Liver (tissue), 9 donors: ENCODE data around the gene ARMH1. TPM values are rescaled to one million over a fixed set of nuclear protein-coding genes. Genes with fewer than 3 reads are reported as not detected.

ENCODE experiments used
- DNase-seq: peaks from one replicate; pipeline ENCODE4 v3.0.0-alpha.2; 2017; ENCODE audit warnings: low spot score
- H3K27ac ChIP-seq, 2 donors: one replicate each; pipeline ENCODE4 v1.7.0; 2013; ENCODE audit warnings: inconsistent platforms in 2 of 2, low read length in 2 of 2, control low read depth in 1 of 2, low read depth in 1 of 2, mild to moderate bottlenecking in 1 of 2
- H3K27me3 ChIP-seq, 4 donors: one replicate each; pipeline versions ENCODE4 v1.6.1 to v1.7.0; 2013; ENCODE audit warnings: low read length in 3 of 4, inconsistent platforms in 1 of 4, mild to moderate bottlenecking in 1 of 4, moderate library complexity in 1 of 4; ENCODE audit not compliant: control insufficient read depth in 4 of 4, insufficient read depth in 4 of 4
- H3K36me3 ChIP-seq, 4 donors: one replicate each; pipeline versions ENCODE4 v1.6.1 to v1.7.0; 2013; ENCODE audit warnings: low read length in 3 of 4, mild to moderate bottlenecking in 3 of 4, low read depth in 1 of 4, moderate library complexity in 1 of 4; ENCODE audit not compliant: control insufficient read depth in 4 of 4, insufficient read depth in 3 of 4
- H3K4me1 ChIP-seq, 4 donors: one replicate each; pipeline versions ENCODE4 v1.6.1 to v1.7.0; 2013; ENCODE audit warnings: low read length in 3 of 4, mild to moderate bottlenecking in 3 of 4, moderate library complexity in 1 of 4; ENCODE audit not compliant: control insufficient read depth in 4 of 4, insufficient read depth in 4 of 4
- H3K4me3 ChIP-seq, 3 donors: one replicate each; pipeline versions ENCODE4 v1.6.1 to v1.7.0; 2013; ENCODE audit warnings: low read length in 3 of 3, control low read depth in 1 of 3, low read depth in 1 of 3, mild to moderate bottlenecking in 1 of 3
- H3K9ac ChIP-seq, 2 donors: one replicate each; pipeline ENCODE4 v1.7.0; 2013; ENCODE audit warnings: low read length in 2 of 2, mild to moderate bottlenecking in 2 of 2, moderate library complexity in 2 of 2, control low read depth in 1 of 2, low read depth in 1 of 2
- H3K9me3 ChIP-seq, 4 donors: one replicate each; pipeline versions ENCODE4 v1.6.1 to v1.7.0; 2013; ENCODE audit warnings: low read length in 3 of 4; ENCODE audit not compliant: control insufficient read depth in 4 of 4
- ATF3 ChIP-seq: IDR thresholded peaks from 2 replicates; pipeline ENCODE4 v1.6.1; 2016; ENCODE audit warnings: antibody characterized with exemption
- CTCF ChIP-seq: fragments of 150-350 bp; IDR thresholded peaks from 2 replicates; pipeline ENCODE4 v1.5.1; 2017; ENCODE audit warnings: improper control_type of control experiment, low read depth, low read length; ENCODE audit not compliant: missing input control
- FOXA1 ChIP-seq: IDR thresholded peaks from 2 replicates; pipeline ENCODE4 v1.6.1; 2016; ENCODE audit warnings: antibody characterized with exemption
- HNF4A ChIP-seq, 2 donors: conservative IDR thresholded peaks; 2 replicates each; pipeline ENCODE4 v1.6.1; 2016; ENCODE audit warnings: antibody characterized with exemption in 2 of 2, mild to moderate bottlenecking in 2 of 2
- HNF4G ChIP-seq: IDR thresholded peaks from 2 replicates; pipeline ENCODE4 v1.6.1; 2016; ENCODE audit warnings: antibody characterized with exemption
- JUND ChIP-seq, 2 donors: IDR thresholded peaks; 2 replicates each; pipeline ENCODE4 v1.6.1; 2016; ENCODE audit warnings: antibody characterized with exemption in 2 of 2
- MAX ChIP-seq: IDR thresholded peaks from 2 replicates; pipeline ENCODE4 v1.6.1; 2016; ENCODE audit warnings: antibody characterized with exemption
- NR2F2 ChIP-seq: IDR thresholded peaks from 2 replicates; pipeline ENCODE4 v1.6.1; 2016; ENCODE audit warnings: antibody characterized with exemption
- RAD21 ChIP-seq, 2 donors: IDR thresholded peaks; 2 replicates each; pipeline ENCODE4 v1.6.1; 2016; ENCODE audit warnings: antibody characterized with exemption in 2 of 2, mild to moderate bottlenecking in 2 of 2
- RXRA ChIP-seq, 2 donors: IDR thresholded peaks; 2 replicates each; pipeline ENCODE4 v1.6.1; 2017 to 2018; ENCODE audit warnings: antibody characterized with exemption in 2 of 2, mild to moderate bottlenecking in 1 of 2
- SP1 ChIP-seq: IDR thresholded peaks from 2 replicates; pipeline ENCODE4 v1.6.1; 2018; ENCODE audit warnings: antibody characterized with exemption, mild to moderate bottlenecking
- YY1 ChIP-seq: IDR thresholded peaks from 2 replicates; pipeline ENCODE4 v1.6.1; 2016; ENCODE audit warnings: antibody characterized with exemption, mild to moderate bottlenecking
- ZBTB33 ChIP-seq: IDR thresholded peaks from 2 replicates; pipeline ENCODE4 v1.6.1; 2016; ENCODE audit warnings: antibody characterized with exemption
- WGBS: extraction: QIAGEN DNeasy Blood & Tissue Kit; methylation state at CpG from one replicate; pipeline ENCODE4 v1.1.7; 2013; 5-methylcytosine and 5-hydroxymethylcytosine counted together
- polyA plus RNA-seq, 2 donors: library from polyadenylated mRNA; stranded (reverse) in 1 of 2; unstranded in 1 of 2; fragments of 200-250 nt in 1 of 2; fragments of >200 nt in 1 of 2; fragmentation: Nextera tagmentation in 1 of 2; extraction: Ambion mirVana in 1 of 2; gene quantifications; one replicate each; pipeline versions ENCODE4 v1.2.1 to v1.2.3, GENCODE V29; 2013 to 2015
- total RNA-seq, 2 donors: library from RNA; depleted of rRNA; stranded (reverse); fragments of >200 nt; gene quantifications; one replicate each; pipeline ENCODE4 v1.2.3, GENCODE V29; 2014
- donor health status: healthy.
- donor health status: healthy.
- donor health status: healthy.
- donor health status: healthy.
- donor health status: healthy.

Gene ARMH1
- total and polyA plus RNA-seq, 4 donors: 2.2 to 20.3 (median 5.5) TPM

- Histone ChIP-seq H3K27ac (peak overlapping the region; percentile 83 to 99), H3K9ac (no peak overlapping the region), H3K9me3 (no peaks in the 10 kb centered on the region), H3K4me3 (no peak overlapping the region), H3K27me3 (no peaks in the 10 kb centered on the region), H3K4me1 (peaks cover 8 to 40% (median 25%) of the 10 kb centered on the region in 4 donors), H3K36me3 (no peaks in the 10 kb centered on the region)
- peak; percentile 7 to 55 for TF ChIP-seq RXRA (IDR thresholded peaks at IDR 0.05)
- peak; percentile 12 to 18 for TF ChIP-seq HNF4A (conservative IDR thresholded peaks at IDR 0.05)
- no peak for TF ChIP-seq HNF4G
- WGBS: 83% methylated on average over 3 of the region's 3 CpGs
- DNase-seq: no peak
These were observed 8.4 kb downstream of the ARMH1 start for GRCh38 chr1:44682883-44683265.

- H3K9me3 ChIP-seq: no peaks in the 10 kb centered on the region
- H3K27me3 ChIP-seq: no peaks in the 10 kb centered on the region
- WGBS: 75% methylated on average over 1 of the region's 1 CpG
- no peaks in the 10 kb centered on the region for H3K36me3 ChIP-seq
- no peak for TF ChIP-seq RXRA (IDR thresholded peaks at IDR 0.05)
- no peak for TF ChIP-seq RAD21 (IDR thresholded peaks at IDR 0.05)
- TF ChIP-seq SP1: no peak
- no peak for TF ChIP-seq CTCF
- no peak for TF ChIP-seq ZBTB33
- DNase-seq: no peak
- no peak overlapping the region for H3K9ac ChIP-seq
- peak overlapping the region in 1 of 2 donors; percentile 7 for H3K27ac ChIP-seq
- no peak overlapping the region for H3K4me3 ChIP-seq
- peaks cover 6 to 25% (median 11%) of the 10 kb centered on the region in 4 donors for H3K4me1 ChIP-seq
These were observed 10.0 kb downstream of the ARMH1 start for GRCh38 chr1:44684525-44684924.

GRCh38 chr1:44685218-44685617 is 10.7 kb downstream of the ARMH1 start:
- no peaks in the 10 kb centered on the region for H3K27me3 ChIP-seq
- H3K36me3 ChIP-seq: no peaks in the 10 kb centered on the region
- no peak overlapping the region for H3K9ac ChIP-seq
- no peak for DNase-seq
- H3K27ac ChIP-seq: no peak overlapping the region
- no peaks in the 10 kb centered on the region for H3K9me3 ChIP-seq
- H3K4me1 ChIP-seq: peaks cover 5 to 19% (median 7%) of the 10 kb centered on the region in 4 donors
- 93% methylated on average over 4 of the region's 4 CpGs for WGBS
- H3K4me3 ChIP-seq: no peak overlapping the region
- no peak for TF ChIP-seq RAD21 (IDR thresholded peaks at IDR 0.05)
- no peak for TF ChIP-seq HNF4G
- TF ChIP-seq MAX: no peak

- H3K27ac ChIP-seq: no peak overlapping the region
- no peak for DNase-seq
- no peak overlapping the region for H3K4me3 ChIP-seq
- H3K9ac ChIP-seq: no peak overlapping the region
- no peaks in the 10 kb centered on the region for H3K36me3 ChIP-seq
- H3K27me3 ChIP-seq: no peaks in the 10 kb centered on the region
- WGBS: 85% methylated on average over 8 of the region's 8 CpGs
- no peaks in the 10 kb centered on the region for H3K9me3 ChIP-seq
- H3K4me1 ChIP-seq: peaks cover 5 to 12% (median 7%) of the 10 kb centered on the region in 4 donors
- TF ChIP-seq MAX (no peak), RXRA (IDR thresholded peaks at IDR 0.05) (no peak), FOXA1 (no peak), CTCF (no peak), HNF4G (no peak), YY1 (no peak), JUND (IDR thresholded peaks at IDR 0.05) (no peak), ZBTB33 (no peak), NR2F2 (no peak), HNF4A (conservative IDR thresholded peaks at IDR 0.05) (no peak), ATF3 (no peak)
These were observed 11.4 kb downstream of the ARMH1 start for GRCh38 chr1:44685881-44686280.
